ENCODE results near the gene DYTN.

DNA sequence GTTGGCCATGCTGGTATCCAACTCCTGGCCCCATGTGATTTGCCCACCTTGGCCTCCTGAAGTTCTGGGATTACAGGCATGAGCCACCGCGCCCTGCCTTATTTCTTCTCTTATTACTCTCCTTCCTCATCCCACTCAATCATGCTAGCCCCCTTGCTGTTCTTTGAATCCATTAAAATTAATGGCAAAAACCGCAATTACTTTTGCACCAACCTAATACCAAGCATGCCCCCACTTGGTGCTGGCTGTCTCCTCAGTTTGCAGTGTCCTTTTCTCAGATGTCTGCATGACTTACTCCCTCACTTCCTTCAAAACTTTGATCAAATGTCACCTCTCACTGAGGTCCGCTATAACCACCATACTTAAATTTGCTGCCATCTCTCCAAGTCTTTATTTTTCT lies 34.6 kb downstream of the DYTN start:
- TF ChIP-seq, protein P1, sequence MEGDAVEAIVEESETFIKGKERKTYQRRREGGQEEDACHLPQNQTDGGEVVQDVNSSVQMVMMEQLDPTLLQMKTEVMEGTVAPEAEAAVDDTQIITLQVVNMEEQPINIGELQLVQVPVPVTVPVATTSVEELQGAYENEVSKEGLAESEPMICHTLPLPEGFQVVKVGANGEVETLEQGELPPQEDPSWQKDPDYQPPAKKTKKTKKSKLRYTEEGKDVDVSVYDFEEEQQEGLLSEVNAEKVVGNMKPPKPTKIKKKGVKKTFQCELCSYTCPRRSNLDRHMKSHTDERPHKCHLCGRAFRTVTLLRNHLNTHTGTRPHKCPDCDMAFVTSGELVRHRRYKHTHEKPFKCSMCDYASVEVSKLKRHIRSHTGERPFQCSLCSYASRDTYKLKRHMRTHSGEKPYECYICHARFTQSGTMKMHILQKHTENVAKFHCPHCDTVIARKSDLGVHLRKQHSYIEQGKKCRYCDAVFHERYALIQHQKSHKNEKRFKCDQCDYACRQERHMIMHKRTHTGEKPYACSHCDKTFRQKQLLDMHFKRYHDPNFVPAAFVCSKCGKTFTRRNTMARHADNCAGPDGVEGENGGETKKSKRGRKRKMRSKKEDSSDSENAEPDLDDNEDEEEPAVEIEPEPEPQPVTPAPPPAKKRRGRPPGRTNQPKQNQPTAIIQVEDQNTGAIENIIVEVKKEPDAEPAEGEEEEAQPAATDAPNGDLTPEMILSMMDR (conservative IDR thresholded peaks at IDR 0.05; ENCODE audit: low read length), result no peak
- no peak for TF ChIP-seq EZH2phosphoT487 (IDR thresholded peaks at IDR 0.05; ENCODE audit: borderline replicate concordance)

Measured in Loucy (cell line).